Neuronal stem cell (in vitro differentiated cells): ENCODE measurements around the gene NOP16.

ENCODE experiments used
- DNase-seq: peaks from one replicate; pipeline ENCODE4 v3.0.0-alpha.2; 2013; ENCODE audit warnings: low spot score
- H2AFZ ChIP-seq: one replicate; pipeline ENCODE4 v1.6.1; 2013; ENCODE audit warnings: mild to moderate bottlenecking, low read length, inconsistent platforms
- H2AK5ac ChIP-seq: 2 replicates; pipeline ENCODE4 v1.6.1; 2013; ENCODE audit warnings: low read depth, mild to moderate bottlenecking, inconsistent platforms, low read length, moderate library complexity, mixed read lengths
- H2BK120ac ChIP-seq: 2 replicates; pipeline ENCODE4 v1.6.1; 2013; ENCODE audit warnings: low read depth, mild to moderate bottlenecking, inconsistent platforms, low read length, moderate library complexity, mixed read lengths
- H2BK12ac ChIP-seq: one replicate; pipeline ENCODE4 v1.6.1; 2013; ENCODE audit warnings: low read length, inconsistent platforms
- H2BK15ac ChIP-seq: 2 replicates; pipeline ENCODE4 v1.6.1; 2013; ENCODE audit warnings: mild to moderate bottlenecking, low read length, inconsistent platforms, mixed read lengths
- H2BK5ac ChIP-seq: one replicate; pipeline ENCODE4 v1.6.1; 2013; ENCODE audit warnings: inconsistent platforms, mild to moderate bottlenecking, low read length, moderate library complexity
- H3K14ac ChIP-seq: one replicate; pipeline ENCODE4 v1.6.1; 2013; ENCODE audit warnings: low read length, inconsistent platforms
- H3K18ac ChIP-seq: 2 replicates; pipeline ENCODE4 v1.6.1; 2013; ENCODE audit warnings: low read length, inconsistent platforms
- H3K23ac ChIP-seq: 2 replicates; pipeline ENCODE4 v1.6.1; 2013; ENCODE audit warnings: low read depth, mild to moderate bottlenecking, mixed read lengths, low read length, inconsistent platforms; ENCODE audit not compliant: poor library complexity
- H3K27ac ChIP-seq: replicated peaks from 3 replicates; pipeline ENCODE4 v1.5.1; 2013; ENCODE audit warnings: low read length, inconsistent platforms
- H3K27me3 ChIP-seq, 3 experiments: 2 replicates each; pipeline ENCODE4 v1.6.1; 2013; ENCODE audit warnings: low read length in 3 of 3, mild to moderate bottlenecking in 2 of 3, inconsistent platforms in 1 of 3, low read depth in 1 of 3, mixed read lengths in 1 of 3, moderate library complexity in 1 of 3; ENCODE audit not compliant: control insufficient read depth in 3 of 3, insufficient read depth in 3 of 3
- H3K36me3 ChIP-seq, 2 donors: replicated peaks in 1 of 2; 2 replicates each; pipeline ENCODE4 v1.6.1; 2013; ENCODE audit warnings: low read length in 2 of 2; ENCODE audit not compliant: control insufficient read depth in 2 of 2, insufficient read depth in 2 of 2
- H3K4ac ChIP-seq: 2 replicates; pipeline ENCODE4 v1.6.1; 2013; ENCODE audit warnings: inconsistent platforms, mild to moderate bottlenecking, low read length, moderate library complexity
- H3K4me1 ChIP-seq, 2 donors: 1 replicate in 1 of 2; 2 replicates in 1 of 2; pipeline ENCODE4 v1.6.1; 2013; ENCODE audit warnings: low read length in 2 of 2, low read depth in 1 of 2; ENCODE audit not compliant: control insufficient read depth in 2 of 2, insufficient read depth in 1 of 2
- H3K4me2 ChIP-seq: one replicate; pipeline ENCODE4 v1.6.1; 2013; ENCODE audit warnings: mild to moderate bottlenecking, low read length, inconsistent platforms; ENCODE audit not compliant: insufficient read depth, poor library complexity, severe bottlenecking
- H3K4me3 ChIP-seq, 2 donors: 2 replicates each; pipeline ENCODE4 v1.5.1; 2013; ENCODE audit warnings: low read length in 2 of 2, mild to moderate bottlenecking in 2 of 2, inconsistent platforms in 1 of 2, moderate library complexity in 1 of 2
- H3K79me1 ChIP-seq: one replicate; pipeline ENCODE4 v1.6.1; 2013; ENCODE audit warnings: low read depth, mild to moderate bottlenecking, inconsistent platforms, low read length, moderate library complexity
- H3K9ac ChIP-seq: one replicate; pipeline ENCODE4 v1.6.1; 2013; ENCODE audit warnings: mild to moderate bottlenecking, low read depth, low read length, inconsistent platforms; ENCODE audit not compliant: poor library complexity
- H3K9me3 ChIP-seq, 2 donors: replicated peaks in 1 of 2; 2 replicates each; pipeline versions ENCODE3 to v1.6.1; 2013; ENCODE audit warnings: low read length in 2 of 2, mild to moderate bottlenecking in 2 of 2, inconsistent platforms in 1 of 2, low read depth in 1 of 2, mixed read lengths in 1 of 2, moderate library complexity in 1 of 2; ENCODE audit not compliant: control insufficient read depth in 2 of 2, insufficient read depth in 1 of 2
- H4K8ac ChIP-seq: one replicate; pipeline ENCODE4 v1.6.1; 2013; ENCODE audit warnings: low read depth, mild to moderate bottlenecking, inconsistent platforms, low read length, moderate library complexity
- H4K91ac ChIP-seq: one replicate; pipeline ENCODE4 v1.6.1; 2013; ENCODE audit warnings: low read length, low read depth, mild to moderate bottlenecking, inconsistent platforms; ENCODE audit not compliant: poor library complexity
- WGBS, 2 donors: extraction: QIAGEN DNeasy Blood & Tissue Kit; methylation state at CpG; one replicate each; pipeline ENCODE4 v1.1.7; 2013; ENCODE audit warnings: missing lambda C conversion rate in 2 of 2, mixed read lengths in 1 of 2; ENCODE audit not compliant: insufficient read length in 2 of 2, insufficient replicate concordance in 1 of 2; ENCODE audit errors: extremely low coverage in 2 of 2; 5-methylcytosine and 5-hydroxymethylcytosine counted together

The NOP16 gene

DNA sequence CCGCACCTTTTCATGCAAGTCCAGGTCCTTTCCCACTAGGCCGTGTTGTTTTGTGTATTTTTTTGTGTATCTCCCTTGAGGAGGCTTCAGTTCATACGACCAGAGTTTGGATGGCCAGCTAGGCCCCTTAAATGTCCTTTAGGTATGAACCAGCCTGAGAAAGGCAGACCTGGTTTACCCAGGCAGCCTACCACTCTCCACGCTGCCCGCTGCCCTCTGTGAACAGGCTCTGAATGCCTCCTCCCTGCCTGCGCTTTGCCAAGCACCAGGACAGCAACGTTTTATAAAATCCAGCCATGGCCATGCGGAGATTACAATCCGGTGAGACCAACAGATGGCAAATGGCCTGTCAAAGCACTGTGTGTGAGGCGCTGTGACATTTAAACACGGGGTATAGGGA, 28.6 kb upstream of the NOP16 start:
- no peak overlapping the region for H3K4ac ChIP-seq
- peak overlapping the region in 1 of 2 donors; percentile 75 for H3K4me3 ChIP-seq
- peaks cover 5 to 8% of the 10 kb centered on the region in 2 donors for H3K9me3 ChIP-seq
- H3K27ac ChIP-seq = no peak overlapping the region
- peak overlapping the region; percentile 82 for H2BK15ac ChIP-seq
- H3K4me1 ChIP-seq = peaks cover 7% of the 10 kb centered on the region in 2 donors
- no peaks in the 10 kb centered on the region for H3K36me3 ChIP-seq
- no peak for DNase-seq
- H3K18ac ChIP-seq = peak overlapping the region; percentile 77
- no peak overlapping the region for H2BK5ac ChIP-seq
- no peak overlapping the region for H4K8ac ChIP-seq
- peaks cover 0 to 16% (median 7%) of the 10 kb centered on the region in 3 experiments for H3K27me3 ChIP-seq
- H3K9ac ChIP-seq = no peak overlapping the region
- H4K91ac ChIP-seq = no peak overlapping the region
- peaks cover 2% of the 10 kb centered on the region for H3K79me1 ChIP-seq
- H2AFZ ChIP-seq = peak overlapping the region; percentile 95
- H3K23ac ChIP-seq = peak overlapping the region; percentile 25
- peak overlapping the region; percentile 32 for H2AK5ac ChIP-seq
- H3K4me2 ChIP-seq = peak overlapping the region; percentile 31
- H2BK12ac ChIP-seq = no peak overlapping the region
- WGBS, 2 donors = no CpG with 5 or more reads among the region's 11 CpGs
- no peak overlapping the region for H3K14ac ChIP-seq
- H2BK120ac ChIP-seq = no peak overlapping the region

DNA sequence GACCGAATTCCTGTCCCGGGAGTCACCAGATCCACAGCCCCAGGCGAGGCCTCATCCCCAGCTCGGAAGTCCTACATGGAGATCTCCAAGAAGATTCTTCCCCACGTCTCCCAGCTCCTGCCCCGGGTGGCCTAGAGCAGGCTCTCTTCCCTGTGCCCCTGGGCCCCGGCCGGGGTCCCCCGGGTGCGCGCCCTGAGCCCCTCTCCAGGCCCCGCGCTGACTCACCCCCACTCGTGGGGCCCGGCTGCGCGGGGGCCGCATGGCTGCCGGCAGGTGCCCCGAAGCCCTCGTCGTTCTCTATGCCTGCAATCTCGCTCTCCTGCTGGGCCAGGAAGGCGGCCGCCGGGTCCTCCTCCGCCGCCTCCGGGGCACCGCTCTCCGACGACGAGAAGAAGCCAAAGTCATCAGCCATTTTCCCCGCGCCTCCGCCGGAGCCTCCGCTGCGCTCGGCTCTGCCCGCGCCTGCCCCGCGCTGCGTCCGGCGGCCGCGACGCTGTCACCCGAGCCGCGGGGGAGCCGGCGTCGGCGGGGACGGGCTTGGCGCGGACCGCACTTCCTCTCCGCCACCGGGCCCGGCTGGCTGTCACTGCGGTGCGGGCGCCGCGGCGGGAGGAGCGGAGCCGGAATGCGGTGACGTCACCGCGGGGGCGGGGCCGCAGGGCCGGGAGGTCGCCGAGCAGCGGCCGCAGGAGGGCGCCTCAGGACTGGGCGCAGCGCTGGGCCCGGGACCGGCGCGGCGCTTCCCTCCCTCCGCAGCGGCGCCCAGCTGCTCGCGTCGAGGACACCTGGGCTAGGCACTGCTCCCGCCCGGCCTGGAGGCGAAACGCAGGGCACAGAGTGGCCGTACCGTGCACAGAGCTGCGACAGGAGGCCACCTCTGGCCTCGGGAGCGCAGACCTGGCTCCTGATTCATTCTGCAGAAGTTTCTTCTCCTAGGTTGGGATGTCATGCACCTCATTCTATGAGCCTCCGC, 27.8 kb upstream of the NOP16 start, which contains the start of gene CLTB:
Gene CLTB, minus strand, starts transcription at position 588 of the 973 bp plus-strand sequence. Its CDS starts 176 bp downstream, at position 412.
- Histone ChIP-seq H3K9me3 (peaks cover 5 to 8% of the 10 kb centered on the region in 2 donors), H3K18ac (peak within 1 kb of the TSS; percentile 77), H3K27me3 (peaks cover 0 to 16% (median 7%) of the 10 kb centered on the region in 3 experiments), H3K23ac (peak within 1 kb of the TSS; percentile 46), H2AFZ (peak within 1 kb of the TSS; percentile 95), H3K4me1 (peaks cover 7% of the 10 kb centered on the region in 2 donors), H3K4me2 (peak within 1 kb of the TSS; percentile 85), H3K36me3 (no peaks in the 10 kb centered on the region), H2BK5ac (peak within 1 kb of the TSS; percentile 56), H3K27ac (no peak within 1 kb of the TSS), H2BK120ac (no peak within 1 kb of the TSS), H3K4me3 (peak within 1 kb of the TSS; percentile 75 to 92), H3K14ac (peak within 1 kb of the TSS; percentile 76), H3K79me1 (peaks cover 2% of the 10 kb centered on the region), H2BK15ac (peak within 1 kb of the TSS; percentile 82), H3K9ac (peak within 1 kb of the TSS; percentile 90), H4K8ac (no peak within 1 kb of the TSS), H3K4ac (no peak within 1 kb of the TSS), H4K91ac (no peak within 1 kb of the TSS), H2AK5ac (peak within 1 kb of the TSS; percentile 32), H2BK12ac (peak within 1 kb of the TSS; percentile 65)
- peak; percentile 87 for DNase-seq
- WGBS, 2 donors = no CpG with 5 or more reads among the region's 107 CpGs

DNA sequence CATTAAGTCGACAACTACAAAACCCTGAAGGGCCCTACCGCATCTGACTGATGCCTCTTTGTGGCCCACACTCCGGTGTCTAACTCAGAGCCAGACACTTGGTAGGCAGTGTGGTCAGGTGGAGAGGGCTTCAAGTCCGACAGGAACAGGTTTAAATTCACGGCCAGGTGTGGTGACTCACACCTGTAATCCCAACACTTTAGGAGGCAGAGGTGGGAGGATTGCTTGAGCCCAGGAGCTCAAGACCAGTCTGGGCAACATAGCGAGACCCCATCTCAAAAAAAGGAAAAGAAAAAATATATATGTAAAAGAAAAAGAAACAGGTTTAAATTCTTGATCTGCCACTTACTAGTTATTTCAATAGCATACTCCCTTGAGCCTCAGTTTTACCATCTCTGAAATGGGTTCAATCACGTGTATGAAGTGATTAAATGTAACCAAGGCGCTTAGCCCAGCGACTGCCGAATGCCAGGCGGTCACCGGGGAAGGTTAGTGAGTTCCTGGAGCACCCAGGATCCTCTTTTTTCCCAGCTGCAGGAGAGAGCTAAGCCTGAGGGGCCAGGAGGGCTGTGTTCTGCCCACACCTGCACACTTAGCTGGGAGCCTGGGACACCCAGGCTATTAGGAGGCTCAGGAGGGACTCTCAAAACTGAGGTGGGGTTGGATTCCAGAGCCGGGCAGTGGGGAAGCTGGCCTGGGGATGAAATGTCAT, 27.0 kb upstream of the NOP16 start:
- H3K4me2 ChIP-seq = peak overlapping the region; percentile 85
- H3K14ac ChIP-seq = no peak overlapping the region
- peaks cover 7% of the 10 kb centered on the region in 2 donors for H3K4me1 ChIP-seq

More for the DNA sequence above, 27.0 kb upstream of the NOP16 start:
- H2BK120ac ChIP-seq = no peak overlapping the region
- peak overlapping the region; percentile 95 for H2AFZ ChIP-seq
- H3K23ac ChIP-seq = peak overlapping the region; percentile 8
- H3K27ac ChIP-seq = no peak overlapping the region
- H2BK12ac ChIP-seq = no peak overlapping the region
- peaks cover 2% of the 10 kb centered on the region for H3K79me1 ChIP-seq
- H2BK5ac ChIP-seq = peak overlapping the region; percentile 56
- H2BK15ac ChIP-seq = no peak overlapping the region
- H3K9me3 ChIP-seq = peaks cover 0 to 8% of the 10 kb centered on the region in 2 donors
- H4K91ac ChIP-seq = no peak overlapping the region
- no peak overlapping the region for H3K4ac ChIP-seq
- no peak for DNase-seq
- no CpG with 5 or more reads among the region's 13 CpGs for WGBS, 2 donors
- H3K9ac ChIP-seq = peak overlapping the region; percentile 90
- peak overlapping the region; percentile 57 for H3K18ac ChIP-seq
- H3K27me3 ChIP-seq = peaks cover 0 to 16% (median 7%) of the 10 kb centered on the region in 3 experiments
- peak overlapping the region; percentile 75 to 92 for H3K4me3 ChIP-seq
- H4K8ac ChIP-seq = no peak overlapping the region
- no peak overlapping the region for H2AK5ac ChIP-seq
- H3K36me3 ChIP-seq = no peaks in the 10 kb centered on the region
